ENCODE data around the gene MLPH.

MLPH gene

DNA sequence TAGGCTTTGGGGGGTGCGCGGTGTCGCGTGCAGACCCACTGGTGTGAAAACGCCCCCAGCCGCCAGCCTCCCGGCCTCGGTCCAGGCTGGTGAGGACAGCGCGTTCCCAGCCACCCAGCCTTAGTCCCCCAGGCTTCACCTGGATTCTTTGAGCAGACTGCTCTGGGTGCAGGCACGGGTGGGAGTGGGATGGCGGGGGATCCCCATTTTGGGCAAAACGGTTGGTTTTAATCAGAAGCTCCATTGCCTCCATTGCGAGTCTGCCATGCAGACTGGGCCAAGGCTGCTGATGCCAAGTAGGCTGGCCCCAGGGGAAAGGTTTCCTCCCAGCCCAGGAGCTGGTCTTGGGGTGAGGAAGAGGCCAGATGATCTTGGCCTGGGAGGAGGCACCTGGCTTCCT lies 445 bp downstream of the MLPH start:
- H3K4me2 ChIP-seq (ENCODE audit: low read depth, low read length, poor library complexity, severe bottlenecking), result no peak overlapping the region
- H4K20me1 ChIP-seq (ENCODE audit: low read depth, low read length), result no peaks in the 10 kb centered on the region
- no peak overlapping the region for H2AFZ ChIP-seq (ENCODE audit: low read depth, low read length, severe bottlenecking)
- H3K79me2 ChIP-seq (ENCODE audit: insufficient read depth, low read length), result no peaks in the 10 kb centered on the region
- no peak overlapping the region for H3K27ac ChIP-seq (ENCODE audit: low read depth, low read length)
- no peak overlapping the region for H3K9ac ChIP-seq (ENCODE audit: low read length)
- no peaks in the 10 kb centered on the region for H3K27me3 ChIP-seq (ENCODE audit: low read length)
- no peaks in the 10 kb centered on the region for H3F3A ChIP-seq (ENCODE audit: insufficient read depth)
- H3K9me3 ChIP-seq (ENCODE audit: insufficient read depth, low read length), result peaks cover 18% of the 10 kb centered on the region
- no peaks in the 10 kb centered on the region for H3K9me2 ChIP-seq (replicated peaks; ENCODE audit: insufficient read depth, low read length)
- TF ChIP-seq, protein P1, sequence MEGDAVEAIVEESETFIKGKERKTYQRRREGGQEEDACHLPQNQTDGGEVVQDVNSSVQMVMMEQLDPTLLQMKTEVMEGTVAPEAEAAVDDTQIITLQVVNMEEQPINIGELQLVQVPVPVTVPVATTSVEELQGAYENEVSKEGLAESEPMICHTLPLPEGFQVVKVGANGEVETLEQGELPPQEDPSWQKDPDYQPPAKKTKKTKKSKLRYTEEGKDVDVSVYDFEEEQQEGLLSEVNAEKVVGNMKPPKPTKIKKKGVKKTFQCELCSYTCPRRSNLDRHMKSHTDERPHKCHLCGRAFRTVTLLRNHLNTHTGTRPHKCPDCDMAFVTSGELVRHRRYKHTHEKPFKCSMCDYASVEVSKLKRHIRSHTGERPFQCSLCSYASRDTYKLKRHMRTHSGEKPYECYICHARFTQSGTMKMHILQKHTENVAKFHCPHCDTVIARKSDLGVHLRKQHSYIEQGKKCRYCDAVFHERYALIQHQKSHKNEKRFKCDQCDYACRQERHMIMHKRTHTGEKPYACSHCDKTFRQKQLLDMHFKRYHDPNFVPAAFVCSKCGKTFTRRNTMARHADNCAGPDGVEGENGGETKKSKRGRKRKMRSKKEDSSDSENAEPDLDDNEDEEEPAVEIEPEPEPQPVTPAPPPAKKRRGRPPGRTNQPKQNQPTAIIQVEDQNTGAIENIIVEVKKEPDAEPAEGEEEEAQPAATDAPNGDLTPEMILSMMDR (IDR thresholded peaks at IDR 0.05; ENCODE audit: insufficient read depth, low read length, poor library complexity, severe bottlenecking), result no peak
- TF ChIP-seq EZH2phosphoT487 (conservative IDR thresholded peaks at IDR 0.05; ENCODE audit: low read length), result no peak
- no peaks in the 10 kb centered on the region for H3K36me3 ChIP-seq (ENCODE audit: low read length)
- no peak overlapping the region for H3K4me3 ChIP-seq (ENCODE audit: insufficient read depth, low read length, poor library complexity, severe bottlenecking)

DNA sequence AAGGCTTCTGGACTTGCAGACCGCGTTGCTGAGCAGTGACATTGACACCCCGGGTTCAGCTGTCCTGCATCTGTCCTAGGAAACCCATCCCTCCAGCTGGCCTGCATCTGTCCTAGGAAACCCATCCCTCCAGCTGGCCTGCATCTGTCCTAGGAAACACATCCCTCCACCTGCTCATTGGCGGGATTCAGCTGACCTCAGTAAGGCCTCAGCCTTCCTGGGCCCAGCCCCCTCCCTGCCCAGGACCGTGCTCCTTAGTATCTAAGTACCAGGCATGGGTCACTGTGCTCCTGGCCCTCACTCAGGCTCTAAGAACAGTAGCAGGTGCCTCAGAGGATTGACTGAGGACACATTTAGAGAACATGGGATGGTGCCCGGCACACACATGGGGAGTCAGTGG lies 1.2 kb downstream of the MLPH start:
- TF ChIP-seq EZH2phosphoT487 (conservative IDR thresholded peaks at IDR 0.05; ENCODE audit: low read length), result no peak
- TF ChIP-seq, protein P1 (IDR thresholded peaks at IDR 0.05; ENCODE audit: insufficient read depth, low read length, poor library complexity, severe bottlenecking), result no peak
- Histone ChIP-seq H3K9me3 (ENCODE audit: insufficient read depth, low read length) (peaks cover 18% of the 10 kb centered on the region), H3K9ac (ENCODE audit: low read length) (no peak overlapping the region), H3F3A (ENCODE audit: insufficient read depth) (no peaks in the 10 kb centered on the region), H2AFZ (ENCODE audit: low read depth, low read length, severe bottlenecking) (no peak overlapping the region), H3K27me3 (ENCODE audit: low read length) (no peaks in the 10 kb centered on the region; the same call in 1 of the 2 replicates), H3K36me3 (ENCODE audit: low read length) (no peaks in the 10 kb centered on the region), H3K79me2 (ENCODE audit: insufficient read depth, low read length) (no peaks in the 10 kb centered on the region), H3K9me2 (replicated peaks; ENCODE audit: insufficient read depth, low read length) (no peaks in the 10 kb centered on the region), H3K4me2 (ENCODE audit: low read depth, low read length, poor library complexity, severe bottlenecking) (no peak overlapping the region), H3K27ac (ENCODE audit: low read depth, low read length) (no peak overlapping the region), H4K20me1 (ENCODE audit: low read depth, low read length) (no peaks in the 10 kb centered on the region), H3K4me3 (ENCODE audit: insufficient read depth, low read length, poor library complexity, severe bottlenecking) (no peak overlapping the region)

DNA sequence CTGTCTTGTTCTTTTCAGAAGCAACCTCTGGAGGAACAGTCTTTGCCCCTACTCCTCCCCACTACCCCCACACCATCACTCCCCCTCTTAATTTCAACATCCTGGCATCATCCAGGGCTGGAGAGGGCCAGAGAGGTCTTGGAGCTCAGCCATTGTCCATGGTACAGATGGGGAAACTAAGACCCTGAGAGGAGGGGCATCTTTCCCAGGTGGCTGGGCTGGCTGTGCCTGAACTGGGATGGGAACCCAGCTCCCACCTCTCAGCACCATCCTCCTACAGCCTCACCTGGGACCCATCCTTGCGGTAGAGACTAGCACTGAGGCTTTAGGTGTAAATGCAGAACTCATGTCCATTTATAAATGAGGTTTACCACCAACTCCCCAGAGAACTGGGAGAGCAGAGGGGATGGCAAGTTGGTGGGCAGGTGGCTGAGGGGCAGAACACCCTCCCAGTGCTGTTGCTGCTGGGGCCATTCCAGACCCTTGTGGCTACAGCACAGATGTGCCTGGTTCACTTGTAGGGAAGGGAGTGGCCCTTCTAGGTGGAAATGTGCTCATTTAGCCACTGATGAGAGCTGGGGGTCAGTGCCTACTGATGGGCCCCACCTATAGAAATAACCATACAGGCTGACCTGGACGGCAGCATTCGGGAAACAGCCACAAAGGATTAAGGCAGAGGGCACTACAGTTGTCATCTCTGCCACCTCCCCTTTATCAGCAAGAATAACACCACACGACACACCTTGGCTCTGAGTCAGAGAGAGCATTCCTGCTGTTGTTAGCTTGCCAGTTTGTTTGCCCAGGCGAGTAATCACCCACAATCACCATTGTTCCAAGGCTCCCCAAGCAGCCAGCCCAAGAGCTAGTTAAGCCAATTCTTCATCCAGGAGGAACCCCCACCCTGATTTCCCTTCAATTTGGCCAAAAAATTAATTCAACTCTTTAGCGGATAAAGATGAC lies 2.1 kb downstream of the MLPH start:
- no peak for TF ChIP-seq EZH2phosphoT487 (conservative IDR thresholded peaks at IDR 0.05; ENCODE audit: low read length)
- TF ChIP-seq, protein P1 (IDR thresholded peaks at IDR 0.05; ENCODE audit: insufficient read depth, low read length, poor library complexity, severe bottlenecking), result no peak
- no peak overlapping the region for H3K27ac ChIP-seq (ENCODE audit: low read depth, low read length)

More for the DNA sequence above, 2.1 kb downstream of the MLPH start:
- H2AFZ ChIP-seq (ENCODE audit: low read depth, low read length, severe bottlenecking), result no peak overlapping the region
- H4K20me1 ChIP-seq (ENCODE audit: low read depth, low read length), result no peaks in the 10 kb centered on the region
- H3K36me3 ChIP-seq (ENCODE audit: low read length), result no peaks in the 10 kb centered on the region
- H3K4me2 ChIP-seq (ENCODE audit: low read depth, low read length, poor library complexity, severe bottlenecking), result no peak overlapping the region
- H3K79me2 ChIP-seq (ENCODE audit: insufficient read depth, low read length), result no peaks in the 10 kb centered on the region
- no peak overlapping the region for H3K4me3 ChIP-seq (ENCODE audit: insufficient read depth, low read length, poor library complexity, severe bottlenecking)
- no peak overlapping the region for H3K9ac ChIP-seq (ENCODE audit: low read length)
- H3K27me3 ChIP-seq (ENCODE audit: low read length), result no peaks in the 10 kb centered on the region; the same call in 1 of the 2 replicates
- H3K9me3 ChIP-seq (ENCODE audit: insufficient read depth, low read length), result peaks cover 18% of the 10 kb centered on the region
- no peaks in the 10 kb centered on the region for H3F3A ChIP-seq (ENCODE audit: insufficient read depth)
- no peaks in the 10 kb centered on the region for H3K9me2 ChIP-seq (replicated peaks; ENCODE audit: insufficient read depth, low read length)
